A673 (cell line): Measurements from ENCODE around the gene MON1B. TPM values are rescaled to one million over a fixed set of nuclear protein-coding genes. Genes with fewer than 3 reads are reported as not detected.
"Not testable (repeated sequence)": the region's sequence is repeated elsewhere in the genome, so short reads cannot be mapped to it uniquely, and the experiment has no call there.

ENCODE experiments used
- BruUV-seq: library from RNA; stranded (reverse); fragments of 400-500 nt; replicated peaks from 2 replicates; lab custom pipeline; 2021; lab: Mats Ljungman, UMichigan
- CTCF ChIA-PET: fragments of 300-600 bp; sonication (Branson Sonifier 250); formaldehyde crosslinking; loops from one replicate; lab custom pipeline; 2022; ENCODE audit warnings: antibody characterized with exemption; lab: Charles Lee
- POLR2A ChIA-PET: fragments of 300-600 bp; sonication (Branson Sonifier 250); formaldehyde crosslinking; loops from one replicate; lab custom pipeline; 2022; ENCODE audit warnings: antibody characterized with exemption; ENCODE audit not compliant: low non-redundant PET; lab: Charles Lee
- DNase-seq: peaks from one replicate; pipeline ENCODE4 v3.0.0-alpha.2; 2015; ENCODE audit warnings: low spot score
- H3K27ac ChIP-seq: fragments of 200-600 bp; sonication (generic); 2 replicates; pipeline ENCODE4 v1.5.1; 2016; ENCODE audit warnings: mixed run types, low read depth, mild to moderate bottlenecking, mixed read lengths, antibody characterized with exemption, low read length; ENCODE audit not compliant: poor library complexity, severe bottlenecking
- H3K27me3 ChIP-seq: fragments of 200-600 bp; sonication (generic); replicated peaks from 2 replicates; pipeline ENCODE4 v1.6.1; 2017; ENCODE audit warnings: mixed run types, low read depth, mild to moderate bottlenecking, mixed read lengths, antibody characterized with exemption, low read length; ENCODE audit not compliant: insufficient read depth, poor library complexity
- H3K36me3 ChIP-seq: fragments of 200-600 bp; sonication (generic); 2 replicates; pipeline ENCODE4 v1.6.1; 2016; ENCODE audit warnings: mixed run types, mild to moderate bottlenecking, mixed read lengths, antibody characterized with exemption, low read length; ENCODE audit not compliant: insufficient read depth, poor library complexity, severe bottlenecking
- H3K4me1 ChIP-seq: fragments of 200-600 bp; sonication (generic); 2 replicates; pipeline ENCODE4 v1.6.1; 2017; ENCODE audit warnings: mixed run types, mild to moderate bottlenecking, mixed read lengths, antibody characterized with exemption, low read length; ENCODE audit not compliant: insufficient read depth, poor library complexity, severe bottlenecking
- H3K4me3 ChIP-seq: fragments of 200-600 bp; sonication (generic); 2 replicates; pipeline ENCODE4 v1.5.1; 2016; ENCODE audit warnings: low read depth, mixed run types, mild to moderate bottlenecking, mixed read lengths, low read length; ENCODE audit not compliant: poor library complexity, severe bottlenecking
- H3K9me3 ChIP-seq: fragments of 200-600 bp; sonication (generic); 2 replicates; pipeline ENCODE4 v1.6.1; 2016; ENCODE audit warnings: mixed run types, low read depth, mild to moderate bottlenecking, mixed read lengths, antibody characterized with exemption, low read length; ENCODE audit not compliant: poor library complexity, severe bottlenecking
- CTCF ChIP-seq: fragments of 300-800, 200-600 bp; sonication (generic); conservative IDR thresholded peaks from 2 replicates; pipeline ENCODE4 v1.5.1; 2017; ENCODE audit warnings: low read depth, mild to moderate bottlenecking, antibody characterized with exemption, low read length, moderate library complexity, mixed read lengths
- EZH2 ChIP-seq: fragments of 200-600 bp; sonication (generic); IDR thresholded peaks from 2 replicates; pipeline ENCODE4 v1.6.1; 2017; ENCODE audit warnings: borderline replicate concordance, low read depth, mild to moderate bottlenecking, mixed read lengths, antibody characterized with exemption, low read length; ENCODE audit not compliant: poor library complexity, severe bottlenecking
- intact Hi-C: fragments of 100-400 bp; cut with micrococcal nuclease; formaldehyde crosslinking; loops from one replicate; pipeline ENCODE4 v1.10.0; 2022; ENCODE audit not compliant: unreplicated experiment
- total RNA-seq: library from RNA; stranded (reverse); gene quantifications from 2 replicates; pipeline ENCODE4 v1.2.3, GENCODE V29; 2021

MON1B gene
- total RNA-seq, 1 experiment from 2014 or later = 44.1 TPM

- peak; percentile 88 for DNase-seq
- Histone ChIP-seq H3K27ac (no peak overlapping the region), H3K36me3 (no peaks in the 10 kb centered on the region), H3K4me1 (no peaks in the 10 kb centered on the region), H3K27me3 (no peaks in the 10 kb centered on the region), H3K4me3 (no peak overlapping the region), H3K9me3 (no peaks in the 10 kb centered on the region)
- ChIA-PET CTCF (interaction anchor here (0.6 to 2.3 kb wide), 3 partner anchors 8 to 411 kb away, joined by 5 to 16 read pairs (median 6); no protein-coding TSS in a partner anchor), POLR2A (no interaction called here)
- BruUV-seq = no TSS peak
- intact Hi-C loops = loop anchor here (1.0 to 10.0 kb wide), 4 partner anchors 348 to 861 kb away; partner anchors contain the start of gene WWOX
- TF ChIP-seq CTCF (peak; percentile 99), EZH2 (no peak)
Measured at GRCh38 chr16:77236063-77236511, 45.1 kb downstream of the MON1B start.

DNA sequence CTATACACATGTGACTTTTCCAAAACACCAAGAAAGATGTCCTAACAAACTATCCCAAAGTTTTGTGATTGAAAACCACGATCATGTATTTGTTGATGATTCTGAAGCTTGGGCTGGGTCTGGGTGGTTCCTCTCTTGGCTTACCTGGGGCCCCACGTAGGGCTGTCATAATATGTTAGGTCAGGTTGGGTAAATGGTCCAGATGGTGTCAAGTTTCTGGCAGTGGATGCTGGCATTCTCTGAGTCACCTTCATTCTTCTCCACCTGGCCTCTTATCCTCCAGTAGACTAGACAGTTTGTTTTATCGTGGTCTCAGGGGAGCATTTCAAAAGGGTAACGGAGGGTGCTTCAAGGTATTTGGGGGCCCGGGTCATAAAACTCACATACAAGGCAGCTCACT is 47.6 kb downstream of the MON1B start:
- Histone ChIP-seq H3K4me3 (no peak overlapping the region), H3K9me3 (no peaks in the 10 kb centered on the region), H3K4me1 (no peaks in the 10 kb centered on the region), H3K27ac (no peak overlapping the region), H3K27me3 (peaks cover 4% of the 10 kb centered on the region), H3K36me3 (no peaks in the 10 kb centered on the region)
- ChIA-PET CTCF (no interaction called here), POLR2A (no interaction called here)
- DNase-seq = no peak
- TF ChIP-seq EZH2 (no peak), CTCF (no peak)
- intact Hi-C loops = loop anchor here (5.0 to 10.0 kb wide), 2 partner anchors 736 to 859 kb away; partner anchors contain the start of gene WWOX
- BruUV-seq = no TSS peak

DNA sequence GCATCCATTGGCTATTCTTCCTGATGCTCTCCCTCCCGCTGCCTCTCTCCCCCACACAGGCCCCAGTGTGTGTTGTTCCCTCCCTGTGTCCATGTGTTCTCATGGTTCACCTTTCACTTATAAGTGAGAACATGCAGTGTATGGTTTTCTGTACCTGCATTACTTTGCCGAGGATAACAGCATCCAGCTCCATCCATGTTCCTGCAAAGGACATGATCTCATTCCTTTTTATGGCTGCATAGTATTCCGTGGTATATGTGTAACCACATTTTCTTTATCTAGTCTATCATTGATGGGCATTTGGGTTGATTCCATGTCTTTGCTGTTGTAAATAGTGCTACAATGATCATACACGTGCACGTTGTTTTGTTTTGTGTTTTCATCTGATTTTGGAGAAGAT is 51.5 kb downstream of the MON1B start:
- not testable (repeated sequence) for DNase-seq

GRCh38 chr16:77246150-77246549 is 55.2 kb downstream of the MON1B start:
- ChIA-PET CTCF (no interaction called here), POLR2A (no interaction called here)
- no TSS peak for BruUV-seq
- no peak for DNase-seq
- Histone ChIP-seq H3K4me3 (no peak overlapping the region), H3K27me3 (peaks cover 4% of the 10 kb centered on the region), H3K9me3 (no peaks in the 10 kb centered on the region), H3K4me1 (no peaks in the 10 kb centered on the region), H3K27ac (no peak overlapping the region), H3K36me3 (no peaks in the 10 kb centered on the region)
- TF ChIP-seq CTCF = no peak
- TF ChIP-seq EZH2 = no peak
- intact Hi-C loops = no loop called here

More for the DNA sequence above, 51.5 kb downstream of the MON1B start:
- CTCF ChIA-PET, H3K4me3 ChIP-seq, H3K27ac ChIP-seq, H3K27me3 ChIP-seq, H3K4me1 ChIP-seq, H3K9me3 ChIP-seq, POLR2A ChIA-PET, BruUV-seq, intact Hi-C loops, H3K36me3 ChIP-seq: not testable (repeated sequence)
